ENCODE measurements around the gene ARHGEF25.
"Not testable (repeated sequence)": the region's sequence is repeated elsewhere in the genome, so short reads cannot be mapped to it uniquely, and the experiment has no call there.

The ARHGEF25 gene

DNA sequence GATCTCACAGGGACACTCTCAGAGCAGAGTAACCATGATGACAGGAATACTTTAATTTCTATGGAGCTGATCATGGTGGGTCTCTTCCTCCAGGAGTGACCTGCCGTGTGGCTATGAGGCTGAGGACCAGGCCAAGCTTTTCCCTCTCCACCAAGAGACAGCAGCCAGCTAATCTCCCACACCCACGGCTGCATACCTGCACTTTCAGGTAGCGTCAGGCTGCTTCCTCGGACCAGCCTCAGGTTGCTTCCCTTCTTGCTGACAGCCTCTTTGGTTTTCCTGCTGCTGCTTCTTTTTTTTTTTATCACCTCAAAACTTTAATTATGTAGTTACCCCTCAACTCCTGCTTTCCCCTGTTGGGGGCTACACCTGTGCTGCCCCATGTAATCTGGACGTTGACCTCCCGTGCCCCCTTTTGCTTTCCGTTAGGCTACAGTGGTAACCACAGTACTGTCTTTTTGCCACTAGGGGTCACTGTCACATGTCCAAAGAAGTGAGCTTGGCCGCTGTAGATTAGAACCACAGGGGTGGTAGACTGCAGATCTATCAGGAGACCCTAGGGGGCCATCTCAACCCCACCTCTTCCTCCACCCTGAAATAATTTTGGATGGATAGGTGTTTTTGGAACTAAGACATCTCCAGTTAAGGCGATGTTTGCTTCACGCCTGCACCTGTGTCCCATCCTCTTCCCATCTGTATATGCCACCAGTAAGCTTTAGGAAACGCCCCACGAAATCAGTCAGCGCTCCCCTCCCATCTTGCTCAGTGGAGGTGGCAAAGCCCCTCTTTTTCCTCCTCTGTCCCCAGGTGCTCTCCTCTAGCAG lies 28.0 kb upstream of the ARHGEF25 start:
- DNase-seq: peak in 40 of 42 donors; percentile 23 to 90 (median 74)
- intact Hi-C loops (cut with DNase I): loop anchor here (5.0 kb wide), 1 partner anchor 39 kb away; no protein-coding TSS in a partner anchor

DNA sequence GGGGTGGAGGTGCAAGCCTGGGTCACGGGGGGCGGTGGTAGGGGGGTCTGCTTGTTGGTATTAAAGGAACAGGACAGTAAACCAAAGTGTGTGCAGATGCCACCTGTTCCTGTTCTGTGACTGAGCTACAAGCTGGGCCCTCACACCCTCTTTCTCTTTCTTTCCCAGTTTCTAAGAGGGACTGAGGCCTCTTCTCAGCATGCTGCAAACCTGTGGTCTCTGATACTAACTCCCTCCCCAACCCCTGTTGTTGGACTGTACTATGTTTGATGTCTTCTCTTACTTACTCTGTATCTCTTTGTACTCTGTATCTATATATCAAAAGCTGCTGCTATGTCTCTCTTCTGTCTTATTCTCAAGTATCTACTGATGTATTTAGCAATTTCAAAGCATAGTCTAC lies 27.2 kb upstream of the ARHGEF25 start:
- intact Hi-C loops (cut with DNase I): loop anchor here (5.0 kb wide), 1 partner anchor 38 kb away; no protein-coding TSS in a partner anchor
- no peak for DNase-seq

DNA sequence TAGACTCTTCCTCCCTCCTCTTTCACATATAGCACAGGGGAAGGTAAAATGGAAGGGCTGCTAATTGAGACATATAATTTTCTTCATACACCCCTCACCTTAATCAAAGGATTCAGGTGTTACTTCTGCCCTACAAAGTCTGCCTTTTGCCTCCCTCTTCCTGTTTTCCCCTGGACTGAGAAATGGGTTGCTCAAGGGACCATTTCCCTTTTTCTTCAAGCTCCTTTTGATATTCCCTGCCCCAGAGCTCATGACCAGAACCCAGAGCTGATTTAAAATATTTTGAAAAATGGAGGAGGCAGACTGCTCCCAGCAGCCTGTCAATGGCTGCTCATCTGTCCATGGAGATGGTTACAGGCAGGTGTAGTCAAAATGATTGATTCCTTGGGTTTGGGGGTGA lies 26.5 kb upstream of the ARHGEF25 start:
- no peak for DNase-seq
- intact Hi-C loops (cut with DNase I): loop anchor here (5.0 kb wide), 1 partner anchor 38 kb away; no protein-coding TSS in a partner anchor

DNA sequence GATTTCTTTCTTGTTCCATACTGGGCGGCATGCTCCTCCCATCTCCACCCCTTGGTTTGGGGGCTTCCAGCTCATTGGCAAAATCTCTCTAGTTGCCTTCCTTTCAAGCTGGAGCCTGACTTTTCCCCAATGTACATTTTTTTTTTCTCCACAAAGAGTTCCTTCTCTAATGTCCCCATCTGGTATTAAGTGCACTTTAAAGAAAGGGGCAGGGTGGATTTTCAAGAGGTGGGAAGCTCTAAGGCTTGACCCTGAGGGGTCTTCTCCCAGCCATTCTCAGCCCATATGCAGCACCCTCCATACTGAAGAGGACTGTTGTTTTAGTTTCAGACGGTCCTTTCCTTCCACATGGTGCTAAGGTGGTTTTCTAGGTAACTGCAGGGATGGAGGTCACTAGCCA lies 26.1 kb upstream of the ARHGEF25 start:
- intact Hi-C loops (cut with DNase I): no loop called here
- DNase-seq: no peak

DNA sequence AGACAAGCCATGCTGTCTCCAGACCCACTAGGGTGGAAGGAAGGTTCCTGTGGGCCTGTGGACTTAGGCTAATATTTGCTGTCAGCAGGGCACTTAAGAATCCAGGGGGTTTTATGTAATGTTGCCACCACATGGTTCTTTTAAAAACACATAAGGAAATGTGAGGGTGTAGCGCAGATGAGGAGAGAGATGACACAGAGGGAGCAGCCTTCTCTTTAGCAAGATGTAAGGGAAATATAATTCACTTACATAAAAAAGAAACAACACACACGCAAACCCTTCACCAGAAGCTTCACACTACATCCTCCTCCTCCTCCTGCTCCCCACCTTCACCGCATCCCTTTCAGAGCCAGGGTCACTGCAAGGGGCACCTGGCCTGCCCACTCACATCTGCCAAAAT lies 25.1 kb upstream of the ARHGEF25 start:
- peak in 4 of 42 donors; percentile 24 to 55 (median 44) for DNase-seq
- intact Hi-C loops (cut with DNase I): no loop called here

DNA sequence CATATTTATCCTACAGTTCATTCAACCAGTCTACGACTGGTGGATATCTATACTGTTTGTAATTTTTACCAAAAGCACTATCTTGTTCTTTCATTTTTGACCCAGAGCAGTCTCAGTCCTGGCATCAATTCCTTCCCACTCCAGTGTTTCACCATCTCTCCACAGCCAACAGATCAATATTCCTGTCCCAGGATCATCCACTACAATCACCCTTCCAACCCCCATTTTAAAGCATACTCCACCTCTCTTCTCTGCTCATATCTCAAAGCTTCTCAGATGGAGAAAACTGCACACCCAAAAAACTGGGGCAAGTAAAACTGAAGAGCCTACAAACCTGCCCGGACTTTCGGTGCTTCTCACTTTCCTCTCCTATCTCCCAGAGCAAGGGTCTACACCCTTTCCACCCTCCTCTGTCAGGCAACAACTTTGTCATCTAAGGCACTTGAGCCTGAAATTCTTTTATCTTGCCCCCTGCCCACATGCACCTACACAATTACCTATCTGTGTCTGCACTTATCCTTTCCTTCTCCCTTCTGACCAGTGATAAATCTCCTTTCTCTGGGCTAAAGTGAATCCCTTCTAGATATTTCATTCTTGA lies 24.3 kb upstream of the ARHGEF25 start:
- DNase-seq: no peak
- intact Hi-C loops (cut with DNase I): no loop called here

DNA sequence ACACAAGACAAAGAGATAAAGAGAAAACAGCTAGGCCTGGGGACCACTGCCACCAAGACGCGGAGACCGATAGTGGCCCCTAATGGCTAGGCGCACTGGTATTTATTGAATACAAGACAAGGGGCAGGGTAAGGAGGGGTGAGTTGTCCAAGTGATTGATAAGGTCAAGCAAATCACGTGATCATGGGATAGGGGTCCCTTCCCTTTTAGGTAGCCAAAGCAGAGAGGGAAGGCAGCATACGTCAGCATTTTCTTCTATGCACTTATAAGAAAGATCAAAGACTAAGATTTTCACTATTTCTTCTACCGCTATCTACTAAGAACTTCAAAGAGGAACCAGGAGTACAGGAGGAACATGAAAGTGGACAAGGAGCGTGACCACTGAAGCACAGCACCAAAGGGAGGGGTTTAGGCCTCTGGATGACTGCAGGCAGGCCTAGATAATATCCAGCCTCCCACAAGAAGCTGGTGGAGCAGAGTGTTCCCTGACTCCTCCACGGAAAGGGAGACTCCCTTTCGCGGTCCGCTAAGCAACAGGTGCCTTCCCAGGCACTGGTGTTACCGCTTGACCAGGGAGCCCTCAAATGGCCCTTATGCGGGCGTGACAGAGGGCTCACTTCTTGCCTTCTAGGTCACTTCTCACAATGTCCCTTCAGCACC lies 22.2 kb upstream of the ARHGEF25 start:
- intact Hi-C loops (cut with DNase I); DNase-seq: not testable (repeated sequence)

DNA sequence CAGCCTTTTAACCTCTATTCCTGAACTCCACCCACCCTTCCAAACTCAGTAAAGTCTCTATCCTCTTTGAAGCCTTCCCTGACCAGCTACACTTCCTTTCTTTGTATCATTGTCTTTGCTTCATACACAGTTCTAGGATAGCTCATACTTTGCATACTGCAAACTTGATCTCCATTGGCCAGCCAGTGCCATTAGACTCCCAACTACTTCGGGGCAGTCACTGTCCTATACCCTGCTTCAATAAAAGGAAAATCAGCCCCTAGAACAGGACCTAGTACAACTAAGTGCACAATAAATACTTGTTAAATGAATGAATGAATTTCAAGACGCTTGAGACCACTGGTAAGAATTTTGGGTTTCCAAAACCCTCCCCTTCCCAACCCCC lies 20.8 kb upstream of the ARHGEF25 start:
- DNase-seq: no peak
- intact Hi-C loops (cut with DNase I): no loop called here

DNA sequence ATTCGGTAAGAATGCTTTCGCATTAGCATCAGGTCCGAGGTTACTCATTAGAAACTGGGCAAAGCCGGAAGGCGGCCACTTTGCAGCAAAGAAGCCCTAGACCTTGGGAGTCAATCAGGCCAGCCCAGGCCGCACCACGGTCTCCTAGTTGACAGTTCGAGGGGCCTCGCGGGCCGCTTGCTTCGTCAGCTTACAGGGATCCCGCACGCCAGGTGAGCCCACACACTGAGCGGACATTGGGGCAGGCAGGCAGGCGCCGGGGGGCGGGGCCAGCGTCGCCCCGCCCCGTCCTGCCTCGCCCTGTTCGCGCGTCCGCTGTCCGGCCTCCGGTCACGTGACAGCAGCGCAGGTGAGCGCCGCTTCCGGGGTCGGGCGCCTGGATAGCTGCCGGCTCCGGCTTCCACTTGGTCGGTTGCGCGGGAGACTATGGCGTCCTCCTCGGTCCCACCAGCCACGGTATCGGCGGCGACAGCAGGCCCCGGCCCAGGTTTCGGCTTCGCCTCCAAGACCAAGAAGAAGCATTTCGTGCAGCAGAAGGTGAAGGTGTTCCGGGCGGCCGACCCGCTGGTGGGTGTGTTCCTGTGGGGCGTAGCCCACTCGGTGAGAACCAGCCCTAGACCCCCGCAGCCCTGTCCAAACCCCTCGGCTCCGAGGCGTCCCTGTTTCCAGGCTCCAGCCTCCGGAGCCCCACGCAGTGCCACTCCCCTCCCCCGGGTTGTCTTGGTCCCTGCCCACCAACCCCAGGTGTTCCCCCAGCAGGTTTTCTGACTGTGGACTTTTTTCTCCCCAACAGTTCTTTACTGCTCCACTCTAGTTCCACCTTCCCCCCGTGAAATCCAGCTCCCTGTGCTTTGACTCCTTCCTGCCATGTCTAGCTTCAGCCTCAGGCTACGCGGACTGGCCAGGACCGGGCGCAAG lies 20.1 kb upstream of the ARHGEF25 start, which contains the start of gene PIP4K2C:
Gene PIP4K2C, plus strand, starts transcription at position 329 of the 918 bp plus-strand sequence. Its CDS starts 98 bp downstream, at position 427.
- intact Hi-C loops (cut with DNase I): no loop called here
- DNase-seq: peak; percentile 40 to 91 (median 80)

DNA sequence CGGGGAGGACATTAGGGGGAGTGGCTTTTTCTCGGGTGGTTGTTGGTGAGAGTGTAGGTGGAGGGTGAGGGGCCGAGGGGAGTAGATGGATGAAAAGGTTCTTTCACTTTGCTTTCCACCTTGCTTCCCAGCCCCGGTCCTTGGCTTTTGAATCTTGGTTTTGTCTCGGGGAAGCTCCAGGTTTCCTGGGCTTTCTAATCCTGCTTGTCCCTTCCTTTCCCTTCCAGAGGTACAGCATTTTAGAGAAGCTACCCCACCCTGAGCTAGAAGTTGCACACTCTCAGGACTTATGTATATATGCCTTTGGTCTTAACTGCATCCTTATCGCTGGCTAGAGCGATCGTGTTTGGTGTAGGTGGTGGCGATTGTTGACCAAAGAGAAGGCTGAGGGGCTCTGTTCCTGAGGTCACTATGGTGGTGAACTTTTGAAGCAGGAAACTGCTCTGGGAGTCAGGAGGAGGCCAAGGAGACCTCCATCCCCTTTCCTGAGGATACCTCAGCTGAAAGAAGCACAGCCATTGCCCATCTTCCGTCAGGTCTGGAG lies 19.4 kb upstream of the ARHGEF25 start:
- intact Hi-C loops (cut with DNase I): no loop called here
- DNase-seq: peak in 1 of 42 donors; percentile 56

DNA sequence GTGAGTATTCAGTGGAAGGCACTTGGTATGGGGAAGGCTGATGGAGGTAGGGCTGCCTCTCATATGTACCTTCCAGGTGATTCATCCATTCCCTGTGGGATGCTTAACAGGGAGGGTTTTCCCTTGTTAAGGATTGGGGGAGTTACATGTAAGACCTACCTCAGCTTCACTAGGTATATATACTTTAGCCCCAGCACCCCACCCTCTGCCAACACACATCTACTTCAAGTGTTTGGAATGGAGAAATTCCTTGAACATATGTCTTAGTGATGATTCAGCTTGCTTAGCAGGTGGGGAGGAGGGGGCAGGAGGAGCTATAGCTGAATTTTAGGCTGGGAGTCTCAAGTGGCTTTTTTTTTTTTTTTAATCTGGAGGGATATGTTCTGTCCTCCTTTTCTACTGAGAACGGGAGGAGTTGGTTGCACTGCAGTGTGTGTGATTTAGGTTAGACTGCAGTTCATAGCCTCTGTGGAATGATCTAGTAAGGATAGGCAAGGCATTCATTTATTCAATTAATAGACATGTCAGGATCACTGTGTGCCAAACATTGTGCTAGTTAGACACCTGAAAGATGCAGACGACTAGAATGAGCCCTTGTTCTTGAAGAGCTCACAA lies 18.6 kb upstream of the ARHGEF25 start:
- peak in 21 of 42 donors; percentile 33 to 82 (median 62) for DNase-seq
- intact Hi-C loops (cut with DNase I): no loop called here

DNA sequence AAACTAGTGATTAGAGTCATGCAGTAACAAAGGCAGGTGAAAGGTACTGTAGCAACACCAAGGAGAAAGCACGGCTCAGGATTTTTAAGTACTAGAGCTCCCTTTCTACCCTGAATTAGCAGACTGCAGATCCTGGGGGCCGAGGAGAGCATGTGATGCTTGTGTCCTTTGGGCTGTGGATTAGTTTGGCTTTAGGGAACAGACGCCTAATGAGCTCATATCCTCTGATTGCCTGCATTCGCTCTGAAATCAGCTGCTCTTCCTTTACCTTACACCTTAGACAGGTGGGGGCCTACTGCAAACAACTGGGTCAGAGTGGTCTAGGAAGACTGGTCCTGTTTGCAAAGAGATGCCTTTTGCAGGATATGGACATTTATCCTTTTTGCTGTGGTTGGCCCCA lies 18.0 kb upstream of the ARHGEF25 start:
- intact Hi-C loops (cut with DNase I): no loop called here
- DNase-seq: no peak

DNA sequence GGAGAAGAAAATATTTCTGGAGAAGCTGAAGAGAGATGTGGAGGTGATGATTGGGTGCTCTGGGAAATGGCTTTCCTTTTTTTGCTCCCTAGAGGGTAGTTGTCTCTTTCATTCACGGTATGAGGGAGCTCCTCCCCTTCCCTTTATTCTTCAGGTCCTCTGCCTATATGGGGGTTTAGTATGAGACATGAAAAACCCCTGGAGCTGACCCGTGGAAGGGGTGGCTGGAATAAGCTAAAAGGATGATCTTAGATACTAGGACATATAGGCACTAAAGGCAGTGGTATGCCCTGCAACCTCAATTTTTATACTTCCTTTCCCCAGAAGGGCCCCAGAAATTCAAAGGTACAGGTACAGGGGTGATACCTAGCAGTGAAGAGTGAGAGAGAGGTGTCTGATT lies 10.8 kb upstream of the ARHGEF25 start:
- intact Hi-C loops (cut with DNase I): no loop called here
- DNase-seq: no peak

DNA sequence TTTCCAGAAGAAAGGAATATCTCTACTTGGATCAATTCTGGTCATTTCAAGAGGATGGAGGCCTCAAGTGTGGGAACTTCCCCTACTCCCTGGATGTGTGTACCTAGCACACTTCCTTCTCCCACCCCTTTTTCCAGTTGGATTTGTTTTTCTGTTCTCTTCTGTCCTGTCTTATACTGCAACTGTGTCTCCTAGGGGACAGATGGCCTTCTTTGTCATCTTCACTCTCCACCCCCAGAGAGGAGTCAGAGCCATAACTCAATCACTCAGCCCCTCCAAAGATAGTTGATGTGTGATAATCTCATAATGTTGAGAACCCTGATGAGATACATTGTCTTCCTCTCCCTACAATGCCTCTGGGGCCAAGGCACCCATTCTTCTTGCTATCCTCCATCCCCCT lies 8.7 kb upstream of the ARHGEF25 start:
- intact Hi-C loops (cut with DNase I): no loop called here
- DNase-seq: no peak

DNA sequence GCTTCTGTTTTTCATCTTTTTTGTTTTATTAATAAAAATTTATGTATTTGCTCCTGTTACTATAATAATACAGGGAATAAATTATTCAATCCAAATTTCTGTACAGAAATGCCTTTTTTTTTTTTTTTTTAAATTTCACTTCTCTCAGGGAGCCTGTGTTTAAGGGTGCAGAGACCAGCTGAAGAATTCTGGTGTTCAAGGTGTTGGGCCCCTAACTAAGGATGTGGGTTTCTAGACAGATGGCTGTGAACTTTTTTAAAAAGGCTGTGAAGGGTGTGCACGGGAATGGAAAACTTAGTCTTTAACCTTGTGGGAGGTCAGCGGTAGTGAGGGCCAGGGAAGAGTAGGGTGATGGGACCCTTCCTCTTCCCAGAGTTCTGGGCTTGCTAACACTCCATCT lies 7.9 kb upstream of the ARHGEF25 start:
- DNase-seq: no peak

DNA sequence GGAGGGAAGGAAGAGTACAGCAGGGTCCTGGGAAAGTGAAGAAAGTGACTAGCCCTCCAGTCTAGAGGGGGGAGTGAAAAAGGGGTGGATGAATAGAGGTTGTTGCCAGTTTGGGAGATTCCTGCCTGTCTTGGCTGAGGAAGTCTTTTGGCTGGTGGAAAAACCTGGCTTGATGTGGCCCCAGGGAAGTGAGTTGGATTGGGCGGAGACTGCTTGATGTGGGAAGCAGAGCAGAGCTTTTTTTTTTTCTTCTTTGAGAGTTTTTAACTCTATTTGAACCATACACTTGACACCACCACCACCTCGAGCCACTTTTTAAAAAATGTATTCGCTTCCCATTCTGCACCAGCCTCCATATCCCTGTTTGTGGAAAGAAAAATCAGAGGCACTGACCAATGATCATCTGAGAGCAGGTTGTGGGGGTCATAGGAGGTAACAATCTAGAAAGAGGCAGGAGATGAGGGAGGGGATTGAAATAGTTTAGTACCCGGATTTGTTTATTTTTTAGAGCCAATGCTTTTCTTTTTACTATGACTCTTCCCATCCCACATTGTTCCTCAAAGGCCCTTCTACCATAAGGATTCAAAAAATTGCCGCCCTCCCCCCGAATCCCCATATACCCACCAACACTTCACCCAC lies 7.3 kb upstream of the ARHGEF25 start:
- DNase-seq: peak in 31 of 42 donors; percentile 34 to 83 (median 62)
- intact Hi-C loops (cut with DNase I): no loop called here

More for the DNA sequence above, 7.9 kb upstream of the ARHGEF25 start:
- intact Hi-C loops (cut with DNase I): no loop called here

DNA sequence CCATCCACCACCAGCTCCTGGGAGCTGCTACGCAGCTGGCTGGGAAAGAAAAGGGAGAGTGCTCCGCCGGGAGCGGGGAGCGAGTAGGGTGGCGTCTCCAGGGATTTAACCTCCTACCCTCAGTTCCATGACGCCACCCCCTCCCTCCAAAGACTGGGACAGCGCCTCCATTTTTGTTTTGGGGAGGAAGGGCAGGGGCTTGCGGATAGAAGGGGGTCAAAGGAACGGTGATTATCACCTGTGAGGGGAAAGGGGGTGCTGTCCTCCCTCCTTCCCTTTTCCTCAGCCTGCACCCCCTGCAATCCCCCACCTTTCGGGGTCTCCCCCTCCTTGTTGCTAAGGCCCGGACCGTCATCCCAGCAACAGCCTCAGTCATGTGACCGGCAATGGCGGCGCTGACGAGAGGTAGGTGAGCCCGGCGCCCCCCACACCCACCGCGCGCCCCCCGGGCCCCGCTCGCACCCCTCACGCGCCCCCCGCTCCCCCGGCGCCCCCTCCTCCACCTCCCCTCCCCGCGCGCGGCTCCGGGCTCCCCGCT lies 6.7 kb upstream of the ARHGEF25 start, which contains the start of gene DTX3:
Gene DTX3, plus strand, starts transcription at position 371 of the 538 bp plus-strand sequence. CDS start 1,694 bp downstream, outside the sequence.
- DNase-seq: peak; percentile 72 to 92 (median 84)
- intact Hi-C loops (cut with DNase I): no loop called here

All from head of caudate nucleus (tissue), 42 donors.